IPS DF 19.7 (cell line): ENCODE measurements around the gene LYSMD2.
A peak's percentile ranks its signal among the peaks of the same experiment; 100 is the strongest.

Source experiments
- DNase-seq: peaks from one replicate; pipeline ENCODE4 v3.0.0-alpha.2; 2013; ENCODE audit warnings: low read depth, low spot score

The LYSMD2 gene

DNA sequence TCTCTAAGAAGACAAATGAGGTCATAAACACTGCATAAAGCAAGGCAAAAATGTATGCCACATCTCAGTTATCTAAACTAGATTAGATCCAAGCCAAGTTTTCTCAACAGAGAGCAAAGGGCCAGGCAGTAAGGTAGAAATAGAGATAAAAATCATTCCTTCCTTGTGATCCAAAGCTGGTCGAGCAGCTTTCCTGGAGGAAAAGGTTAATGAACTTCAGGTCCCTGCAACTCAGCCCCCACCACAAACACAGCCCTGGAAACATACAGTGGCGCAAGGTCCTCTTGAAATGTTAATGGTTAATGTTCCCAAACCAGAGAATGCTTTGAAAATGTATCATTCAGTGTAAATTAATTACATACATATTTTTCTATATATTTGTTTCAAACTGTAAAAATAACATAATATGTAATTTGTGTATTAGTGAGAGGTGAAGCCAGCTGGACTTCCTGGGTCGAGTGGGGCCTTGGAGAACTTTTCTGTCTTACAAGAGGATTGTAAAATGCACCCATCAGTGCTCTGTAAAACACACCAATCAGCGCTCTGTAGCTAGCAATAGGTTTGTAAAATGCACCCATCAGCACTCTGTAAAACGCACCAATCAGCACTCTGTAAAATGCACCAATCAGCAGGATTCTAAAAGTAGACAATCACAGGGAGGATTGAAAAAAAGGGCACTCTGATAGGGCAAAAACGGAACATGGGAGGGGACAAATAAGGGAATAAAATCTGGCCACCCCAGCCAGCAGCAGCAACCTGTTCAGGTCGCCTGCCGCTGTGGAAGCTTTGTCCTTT is 17.1 kb downstream of the LYSMD2 start:
- DNase-seq, result no peak

DNA sequence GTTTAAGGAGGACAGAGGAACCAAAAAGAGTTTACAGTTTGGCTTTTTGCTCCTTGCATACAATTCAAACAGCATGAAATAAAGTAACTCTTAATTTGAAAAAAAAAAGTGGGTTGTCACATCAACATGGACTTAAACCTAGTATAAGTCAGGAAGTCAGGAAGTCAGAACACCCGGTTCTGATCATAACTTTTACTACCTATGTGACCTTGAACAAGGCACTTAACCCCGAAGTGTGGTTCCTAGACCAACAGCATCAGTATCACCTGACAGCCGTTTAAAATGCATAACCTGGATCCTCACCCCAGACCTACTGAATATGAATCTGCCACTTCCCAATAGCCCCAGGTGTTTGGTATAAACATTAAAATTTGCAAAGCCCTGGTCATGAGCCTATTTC is 18.7 kb downstream of the LYSMD2 start:
- no peak for DNase-seq

DNA sequence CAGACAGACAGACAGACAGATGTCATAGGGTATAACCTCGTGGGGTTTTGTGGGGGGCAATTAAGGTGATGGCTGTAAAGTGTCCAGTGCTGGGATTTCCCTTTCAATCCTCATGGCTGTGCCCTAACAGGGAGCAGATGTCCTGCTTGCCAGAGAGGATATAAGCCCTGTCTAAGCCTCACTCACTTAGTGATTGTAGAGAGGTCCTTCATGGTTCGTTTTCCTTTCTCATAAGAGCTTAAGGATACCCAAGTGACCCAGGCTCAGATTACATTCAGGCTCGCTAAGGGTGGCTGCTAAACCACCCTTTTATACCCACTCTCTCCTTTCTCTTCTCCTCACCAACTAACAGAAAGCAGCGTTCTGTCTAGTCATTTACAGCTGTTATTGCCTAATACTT is 19.2 kb downstream of the LYSMD2 start:
- no peak for DNase-seq

DNA sequence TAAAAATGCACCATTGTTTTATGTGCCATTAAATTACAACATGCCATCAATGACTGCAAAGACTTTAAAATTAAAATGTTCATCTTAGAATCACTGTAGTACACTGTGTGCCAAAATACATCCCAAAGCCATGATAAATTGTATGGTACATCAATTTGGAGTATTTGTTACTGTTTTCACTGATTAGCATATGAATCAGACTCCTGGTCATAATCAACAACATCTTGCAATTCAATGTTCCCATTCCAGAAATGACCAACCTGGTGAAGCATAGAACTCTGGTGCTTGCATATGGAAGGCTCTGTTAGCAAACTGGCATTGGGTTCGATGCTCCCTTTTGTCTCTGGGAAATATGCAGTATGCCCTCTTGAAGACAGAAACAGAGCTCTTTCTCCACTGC is 22.5 kb downstream of the LYSMD2 start:
- DNase-seq, result no peak

DNA sequence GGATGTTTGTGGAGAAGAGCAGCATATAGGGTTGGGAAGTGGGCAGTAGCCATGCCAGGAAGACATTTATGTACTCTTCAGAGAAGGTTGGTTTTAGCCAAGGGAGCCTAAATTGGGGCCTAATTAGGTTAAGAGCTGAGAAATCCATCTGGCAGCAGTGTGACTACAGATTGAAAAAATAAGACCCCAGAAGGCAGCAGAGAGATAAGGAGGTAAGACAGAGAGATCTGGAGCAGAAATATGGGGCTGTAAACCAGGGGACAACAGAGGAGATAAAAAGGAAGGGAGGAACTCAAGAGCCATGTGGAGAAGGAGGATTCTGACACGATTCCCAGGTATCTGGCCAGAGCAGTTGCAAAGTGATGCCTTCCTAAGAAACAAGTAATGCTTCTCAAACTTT is 23.3 kb downstream of the LYSMD2 start:
- no peak for DNase-seq

DNA sequence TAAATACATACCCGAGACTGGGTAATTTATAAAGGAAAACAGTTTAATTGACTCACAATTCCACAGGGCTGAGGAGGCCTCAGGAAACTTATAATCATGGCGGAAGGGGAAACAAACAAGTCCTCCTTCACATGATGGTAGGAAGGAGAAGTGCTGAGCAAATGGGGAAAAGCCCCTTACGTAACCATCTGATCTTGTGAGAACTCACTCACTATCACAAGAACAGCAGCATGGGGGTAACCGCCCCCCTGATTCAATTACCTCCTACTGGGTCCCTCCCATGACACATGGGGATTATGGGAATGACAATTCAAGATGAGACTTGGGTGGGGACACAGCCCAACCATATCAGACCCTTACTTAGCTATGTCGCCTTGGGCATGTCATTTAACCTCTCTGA is 28.4 kb downstream of the LYSMD2 start:
- no peak for DNase-seq

DNA sequence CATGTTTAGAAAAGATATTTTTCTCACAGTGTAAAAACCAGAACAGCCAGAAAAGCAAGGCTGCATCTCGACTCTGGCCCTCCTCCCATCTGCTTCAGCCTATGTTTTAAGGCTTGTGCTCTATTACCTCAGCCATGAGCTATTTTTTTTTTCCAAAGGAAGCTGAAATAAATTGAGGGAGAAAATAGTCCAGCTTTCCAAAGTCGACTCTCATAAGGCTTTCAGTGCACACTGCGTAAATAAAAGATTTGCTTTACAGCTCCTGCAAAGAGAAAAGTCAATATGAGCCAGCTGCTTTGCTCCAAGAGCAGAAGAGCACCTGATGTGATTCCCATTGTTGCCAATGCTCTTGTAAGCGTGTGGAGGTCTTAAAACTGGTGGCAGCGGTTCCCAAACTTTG is 29.4 kb downstream of the LYSMD2 start:
- no peak for DNase-seq

DNA sequence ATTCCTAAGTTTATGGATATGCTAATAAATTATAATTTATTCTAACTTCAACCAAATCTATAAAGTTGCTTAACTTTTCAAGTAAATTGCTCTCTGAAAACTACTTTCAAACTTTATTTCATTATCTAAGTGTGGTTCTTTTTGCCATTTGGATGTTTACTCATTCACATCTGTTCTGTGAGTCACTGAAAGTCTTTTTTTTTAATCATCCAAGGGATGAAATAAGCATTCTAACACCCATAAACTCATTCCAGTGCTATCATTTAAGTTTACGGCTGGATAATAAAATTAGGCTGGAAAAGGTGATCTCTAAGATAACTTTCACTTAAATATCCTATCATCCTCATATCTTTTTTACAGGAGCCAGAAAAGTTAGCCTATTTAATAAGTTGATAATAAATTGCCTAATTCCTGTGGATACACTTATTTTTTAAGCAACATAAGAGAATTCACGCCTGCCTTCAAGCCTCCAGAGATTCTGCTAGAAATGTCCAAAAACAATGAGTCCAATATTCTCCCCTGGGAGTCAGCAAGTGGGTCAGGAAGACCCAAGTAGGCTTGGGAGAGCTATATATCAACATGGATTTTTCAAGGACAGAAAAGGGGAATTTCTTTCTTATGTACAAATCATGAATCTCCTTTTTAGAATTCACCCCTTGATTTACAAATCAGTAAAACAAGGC is 30.4 kb downstream of the LYSMD2 start:
- no peak for DNase-seq

DNA sequence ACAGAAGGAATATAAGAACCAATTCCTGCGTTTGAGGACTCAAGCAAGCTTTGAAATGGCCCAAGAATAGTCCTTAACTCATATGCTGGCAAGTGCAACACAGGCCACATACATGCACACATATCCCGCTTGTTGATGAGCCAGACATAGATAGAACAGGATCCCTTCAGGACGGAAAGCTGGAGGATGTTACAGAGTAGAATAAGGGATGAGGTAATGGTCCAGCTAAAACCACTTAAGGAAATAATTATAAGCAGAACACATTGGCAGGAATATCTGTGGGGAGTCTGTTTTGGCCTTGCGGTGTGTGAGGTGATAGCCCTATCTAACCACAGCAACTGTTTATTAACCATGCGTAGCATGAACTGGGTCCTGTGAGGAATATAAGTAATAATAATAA is 31.2 kb downstream of the LYSMD2 start:
- no peak for DNase-seq

DNA sequence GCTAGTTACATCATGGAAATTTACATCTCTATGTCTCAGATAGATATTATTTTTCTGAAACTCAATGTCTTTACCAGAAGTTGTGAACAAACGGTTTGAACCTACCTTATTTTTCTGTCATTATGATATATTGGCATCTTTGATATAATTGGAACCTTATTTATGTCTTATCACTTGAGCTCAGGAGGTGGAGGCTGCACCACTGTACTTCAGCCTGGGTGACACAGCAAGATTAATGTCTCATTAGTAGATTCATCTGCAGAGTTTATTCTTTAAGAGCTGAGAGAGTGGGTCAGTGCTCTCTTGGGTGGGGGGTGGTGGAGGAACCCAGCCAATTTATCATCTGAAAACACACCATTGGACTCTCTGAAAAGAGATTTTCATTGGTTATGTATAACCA is 34.7 kb downstream of the LYSMD2 start:
- no peak for DNase-seq

DNA sequence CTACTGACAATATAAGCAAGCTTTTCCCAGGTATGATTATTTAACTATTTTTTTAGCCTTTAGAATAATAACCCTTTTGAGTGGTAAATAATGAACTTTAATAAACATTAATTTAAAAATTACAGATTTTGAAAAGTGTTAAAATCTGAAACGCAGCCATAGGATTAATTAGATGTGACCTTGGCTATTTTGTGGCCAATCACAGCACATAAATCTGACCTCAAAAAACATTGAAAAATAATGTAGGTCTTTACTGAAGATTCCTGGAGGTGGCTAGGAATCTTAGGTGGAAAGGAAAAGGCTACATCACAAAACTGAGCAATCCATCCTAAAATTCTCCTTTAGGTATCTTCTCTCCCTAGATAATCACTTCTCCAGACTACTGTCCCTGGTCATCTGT is 38.1 kb downstream of the LYSMD2 start:
- DNase-seq, result no peak

DNA sequence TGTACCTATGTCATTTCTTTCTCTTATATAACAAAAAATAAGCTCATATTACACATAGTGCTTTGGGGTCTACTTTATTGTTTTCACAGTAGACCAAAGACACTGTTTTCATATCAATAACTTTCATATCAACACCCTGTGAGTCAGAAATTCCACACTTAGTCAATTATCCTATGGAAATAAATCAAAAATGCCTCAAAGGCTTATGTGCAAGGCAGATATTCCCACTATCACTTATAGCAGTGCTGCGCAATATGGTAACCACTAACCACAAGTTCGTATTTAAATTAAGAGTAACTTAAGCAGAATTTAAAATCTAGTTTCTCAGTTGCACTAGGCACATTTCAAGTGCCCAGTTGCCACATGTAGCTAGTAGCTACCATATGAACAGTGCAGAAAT is 40.3 kb downstream of the LYSMD2 start:
- DNase-seq, result no peak

DNA sequence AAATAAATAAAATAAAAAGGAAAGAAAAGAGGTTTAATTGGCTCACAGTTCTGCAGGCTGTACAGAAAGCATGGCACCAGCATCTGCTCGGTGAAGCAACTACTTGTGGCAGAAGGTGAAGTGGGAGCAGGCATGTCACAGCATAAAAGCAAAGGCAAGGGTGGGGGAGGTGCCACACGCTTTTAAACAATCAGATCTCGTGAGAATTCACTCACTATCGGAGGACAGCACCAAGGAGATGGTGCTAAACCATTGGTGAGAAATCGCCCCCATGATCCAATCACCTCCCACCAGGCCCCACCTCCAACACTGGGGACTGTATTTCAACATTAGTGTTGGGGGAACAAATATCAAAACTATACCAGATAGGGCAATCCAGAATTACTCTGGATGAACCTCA is 40.9 kb downstream of the LYSMD2 start:
- DNase-seq, result no peak

DNA sequence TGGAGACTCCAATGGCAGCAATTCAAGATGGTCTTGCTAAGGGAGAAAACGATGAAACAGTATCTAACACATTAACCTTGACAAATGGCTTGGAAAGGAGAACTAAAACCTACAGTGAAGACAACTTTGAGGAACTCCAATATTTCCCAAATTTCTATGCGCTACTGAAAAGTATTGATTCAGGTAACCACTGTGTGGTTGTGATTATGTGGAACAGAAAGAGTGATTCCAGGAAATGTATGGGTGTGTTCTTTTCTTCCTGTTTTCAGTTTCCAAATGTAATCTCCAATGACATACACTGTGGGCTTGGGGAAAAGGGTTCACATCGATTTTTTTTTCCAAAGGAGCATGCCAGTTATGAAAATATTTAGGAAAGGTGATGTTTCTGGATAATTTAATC is 45.3 kb downstream of the LYSMD2 start:
- no peak for DNase-seq

DNA sequence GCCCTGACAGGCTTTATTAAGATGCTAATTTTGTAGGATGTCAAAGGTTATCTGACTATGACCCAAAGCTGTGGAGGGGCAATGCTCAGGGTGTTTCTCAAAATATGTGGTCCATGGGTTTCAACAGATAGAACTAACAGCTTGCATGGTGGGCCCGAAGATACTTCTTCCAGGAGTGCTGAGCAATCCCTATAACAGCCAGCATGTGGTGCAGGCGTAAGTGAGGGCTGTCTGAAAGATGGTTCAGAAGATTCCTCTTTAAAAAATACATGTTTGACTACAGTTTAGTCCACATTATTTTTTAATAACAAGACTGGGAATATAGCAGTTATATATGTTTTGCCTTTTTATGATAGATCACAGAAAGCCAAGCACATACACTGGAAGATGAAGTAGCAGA is 48.6 kb downstream of the LYSMD2 start:
- DNase-seq, result no peak

DNA sequence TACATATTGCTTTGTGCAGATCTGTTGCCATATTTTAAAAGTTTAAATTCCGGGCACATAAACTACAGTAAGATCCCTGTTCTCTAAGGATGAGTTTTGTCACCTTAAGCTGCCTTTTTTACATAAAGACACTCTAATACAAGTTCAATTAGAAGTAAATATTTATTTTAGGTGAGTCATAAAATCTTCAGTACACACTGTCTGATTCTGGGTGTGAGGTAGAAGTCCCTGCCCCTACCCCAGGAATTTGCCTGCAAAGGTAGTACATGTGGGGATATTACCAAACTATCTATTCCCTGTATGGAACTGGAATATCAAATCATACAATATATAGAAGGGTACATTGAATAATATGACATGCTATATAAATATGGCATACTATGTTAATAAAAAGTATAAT is 49.9 kb downstream of the LYSMD2 start:
- DNase-seq, result no peak

DNA sequence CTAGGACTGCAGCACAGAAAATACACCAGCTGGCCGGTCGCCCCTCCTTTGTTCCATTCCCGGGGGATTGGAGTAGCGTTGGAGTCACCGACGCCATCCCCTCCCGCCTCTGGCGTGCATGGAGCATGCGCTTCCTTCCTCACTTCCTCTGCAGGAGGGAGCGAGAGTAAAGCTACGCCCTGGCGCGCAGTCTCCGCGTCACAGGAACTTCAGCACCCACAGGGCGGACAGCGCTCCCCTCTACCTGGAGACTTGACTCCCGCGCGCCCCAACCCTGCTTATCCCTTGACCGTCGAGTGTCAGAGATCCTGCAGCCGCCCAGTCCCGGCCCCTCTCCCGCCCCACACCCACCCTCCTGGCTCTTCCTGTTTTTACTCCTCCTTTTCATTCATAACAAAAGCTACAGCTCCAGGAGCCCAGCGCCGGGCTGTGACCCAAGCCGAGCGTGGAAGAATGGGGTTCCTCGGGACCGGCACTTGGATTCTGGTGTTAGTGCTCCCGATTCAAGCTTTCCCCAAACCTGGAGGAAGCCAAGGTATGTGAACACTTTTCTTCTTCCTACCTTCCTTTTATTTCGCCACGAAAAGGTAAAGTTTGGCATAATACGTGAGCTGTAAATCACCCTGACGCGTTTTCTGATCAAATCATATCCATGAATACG is 56.0 kb downstream of the LYSMD2 start, which contains the start of gene SCG3:
TSS of gene SCG3 (plus strand) at position 201 of the 661 bp plus-strand sequence. CDS start at position 454, 253 bp downstream.
- DNase-seq, result peak; percentile 92

DNA sequence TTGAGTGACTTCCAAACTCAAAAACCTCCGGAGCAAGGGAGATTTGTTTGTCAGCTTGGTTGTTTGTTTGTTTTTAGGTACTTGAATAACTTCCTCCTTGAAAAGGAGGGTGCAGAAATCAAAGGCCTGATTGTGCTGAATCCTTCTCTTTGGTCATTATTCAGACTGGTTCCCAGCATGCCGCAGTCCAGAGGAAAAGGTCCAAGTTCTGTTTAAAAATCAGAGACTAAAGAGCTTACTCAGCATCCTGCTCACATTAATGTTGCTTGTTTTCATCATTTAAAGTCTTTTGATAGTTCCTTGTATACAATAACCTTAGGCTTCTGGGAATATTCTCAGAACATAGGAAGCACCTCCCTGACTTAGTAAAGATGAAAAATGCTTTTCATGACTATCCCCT is 57.1 kb downstream of the LYSMD2 start:
- DNase-seq, result no peak

DNA sequence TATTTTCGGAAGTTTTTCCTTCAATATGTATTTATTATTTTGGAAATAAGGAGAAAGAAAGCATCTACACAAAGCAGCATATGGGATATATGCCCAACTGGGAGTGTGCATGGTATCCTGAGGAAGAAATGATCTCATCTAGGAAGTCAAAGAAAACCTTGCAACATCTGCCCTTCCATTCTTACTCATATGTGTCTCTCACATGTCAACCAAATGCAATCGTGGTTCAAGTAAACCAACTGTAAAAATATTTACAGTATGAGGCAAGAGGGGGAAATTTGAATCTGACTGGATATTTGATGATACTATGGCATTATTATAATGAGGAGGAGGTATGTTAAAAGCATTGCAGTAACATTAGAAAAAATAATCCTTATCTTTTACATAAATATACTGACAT is 59.4 kb downstream of the LYSMD2 start:
- DNase-seq, result no peak

DNA sequence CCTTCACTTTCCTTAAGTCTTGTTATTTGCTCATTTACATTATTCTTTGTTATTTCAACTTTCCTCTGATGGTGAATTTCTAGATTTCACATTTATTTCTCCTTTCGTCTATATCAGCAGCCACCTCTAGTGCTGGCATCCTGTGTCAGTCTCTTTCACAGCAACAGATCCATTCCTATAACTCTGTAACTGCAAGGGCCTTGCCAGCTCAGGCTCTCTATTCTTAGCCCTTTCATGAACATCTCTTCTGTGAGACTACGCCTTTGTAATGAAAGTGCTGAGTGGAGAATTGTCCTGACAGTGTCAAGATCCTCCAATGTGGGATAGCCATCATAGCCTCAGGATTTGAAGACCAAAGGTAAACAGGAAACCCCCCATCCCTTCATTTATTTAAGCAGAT is 60.0 kb downstream of the LYSMD2 start:
- no peak for DNase-seq

DNA sequence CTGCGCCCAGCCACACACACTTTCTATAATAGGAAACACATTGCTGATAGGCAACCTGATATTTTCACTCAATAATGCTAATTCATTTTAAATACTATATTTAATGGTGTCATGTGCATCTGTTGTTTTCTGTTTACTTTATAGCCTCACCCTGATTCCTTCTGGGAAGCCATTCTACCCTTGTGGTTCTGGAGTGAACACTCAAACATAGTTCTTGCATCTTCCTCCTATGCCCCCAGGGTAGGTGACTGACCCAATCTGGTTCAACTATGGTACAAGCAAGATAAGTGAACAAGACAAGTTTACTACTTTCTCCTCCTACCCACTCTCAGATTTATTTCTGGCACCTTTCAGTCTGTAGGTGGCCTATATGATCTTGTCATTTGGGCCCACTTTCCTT is 60.4 kb downstream of the LYSMD2 start:
- no peak for DNase-seq

DNA sequence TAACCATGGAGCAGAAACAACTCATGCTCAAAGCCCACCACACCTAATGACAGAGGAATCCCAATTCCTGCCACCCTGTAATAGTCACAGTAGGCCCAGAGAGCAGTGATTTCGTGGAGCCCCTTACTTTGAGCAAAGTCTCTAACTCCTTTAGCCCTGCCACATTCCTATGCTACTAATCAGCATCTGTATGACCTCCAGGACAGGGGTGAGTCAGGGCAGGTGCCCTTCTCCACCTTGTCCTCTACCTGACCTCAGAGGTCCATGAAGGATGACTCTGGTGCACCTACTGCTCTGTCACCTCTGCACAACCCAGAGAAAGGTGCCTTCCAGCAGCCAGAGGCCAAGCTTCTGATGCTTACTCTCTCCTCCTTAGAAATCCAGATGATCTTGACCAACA is 62.2 kb downstream of the LYSMD2 start:
- no peak for DNase-seq
